SK-N-SH treated with all-trans-retinoic acid at 6 μM for 48 hours (cell line): ENCODE measurements around the gene TMUB1.

Experiments used
- ATAC-seq: fragments of 200-7000 bp; cut with Tn5 transposase; 3 replicates; pipeline ENCODE4 v1.9.1; 2020; ENCODE audit warnings: mild to moderate bottlenecking, moderate library complexity
- ARNTL ChIP-seq: fragments of 450-650 bp; formaldehyde crosslinking; IDR thresholded peaks from 2 replicates; pipeline ENCODE4 v1.5.0; 2020; ENCODE audit warnings: low read depth, mild to moderate bottlenecking, moderate library complexity, borderline replicate concordance
- CSDC2 ChIP-seq: fragments of 250-450 bp; sonication (Bioruptor Pico); IDR thresholded peaks from 2 replicates; pipeline ENCODE4 v1.5.0; 2020; ENCODE audit warnings: mild to moderate bottlenecking, moderate library complexity
- ESRRG ChIP-seq: fragments of 250-450 bp; sonication (Bioruptor Pico); IDR thresholded peaks from 2 replicates; pipeline ENCODE4 v1.6.1; 2021; ENCODE audit warnings: mild to moderate bottlenecking
- GLIS3 ChIP-seq: fragments of 250-450 bp; sonication (Bioruptor Pico); IDR thresholded peaks from 2 replicates; pipeline ENCODE4 v1.5.0; 2020; ENCODE audit warnings: mild to moderate bottlenecking, moderate library complexity
- OSR1 ChIP-seq: fragments of 250-450 bp; sonication (Bioruptor Pico); IDR thresholded peaks from 2 replicates; pipeline ENCODE4 v1.8.0; 2022; ENCODE audit warnings: moderate library complexity, mild to moderate bottlenecking, inconsistent platforms
- PPARA ChIP-seq: fragments of 250-450 bp; sonication (Bioruptor Pico); IDR thresholded peaks from 2 replicates; pipeline ENCODE4 v1.5.0; 2020; ENCODE audit warnings: mild to moderate bottlenecking, borderline replicate concordance
- SNAI2 ChIP-seq: fragments of 250-450 bp; sonication (Bioruptor Pico); IDR thresholded peaks from 2 replicates; pipeline ENCODE4 v1.5.0; 2020; ENCODE audit warnings: mild to moderate bottlenecking, moderate library complexity
- TCF4 ChIP-seq: fragments of 250-450 bp; sonication (Bioruptor Pico); IDR thresholded peaks from 2 replicates; pipeline ENCODE4 v1.8.0; 2021; ENCODE audit warnings: mild to moderate bottlenecking, moderate library complexity, borderline replicate concordance
- TOX ChIP-seq: fragments of 250-450 bp; sonication (Bioruptor Pico); IDR thresholded peaks from 2 replicates; pipeline ENCODE4 v1.8.0; 2021; ENCODE audit warnings: mild to moderate bottlenecking, moderate library complexity, borderline replicate concordance
- ZFP30 ChIP-seq: fragments of 450-650 bp; formaldehyde crosslinking; IDR thresholded peaks from 2 replicates; pipeline ENCODE4 v1.5.0; 2022; ENCODE audit warnings: mild to moderate bottlenecking, moderate library complexity
- ZNF565 ChIP-seq: fragments of 450-650 bp; formaldehyde crosslinking; conservative IDR thresholded peaks from 2 replicates; pipeline ENCODE4 v1.5.0; 2020; ENCODE audit warnings: low read depth, mild to moderate bottlenecking, moderate library complexity
- ZNF8 ChIP-seq: fragments of 450-650 bp; formaldehyde crosslinking; IDR thresholded peaks from 2 replicates; pipeline ENCODE4 v1.5.0; 2020; ENCODE audit warnings: mild to moderate bottlenecking, moderate library complexity
- TF ChIP-seq, protein P1 (sequence below): fragments of 250-450 bp; sonication (Bioruptor Pico); IDR thresholded peaks from 2 replicates; pipeline ENCODE4 v1.8.0; 2020; ENCODE audit warnings: mild to moderate bottlenecking, moderate library complexity, borderline replicate concordance
- TF ChIP-seq, protein P2 (sequence below): fragments of 250-450 bp; sonication (Bioruptor Pico); IDR thresholded peaks from 2 replicates; pipeline ENCODE4 v1.5.1; 2020; ENCODE audit warnings: low read depth, mild to moderate bottlenecking, moderate library complexity
- TF ChIP-seq, protein P3 (sequence below): fragments of 250-450 bp; sonication (Bioruptor Pico); IDR thresholded peaks from 2 replicates; pipeline ENCODE4 v1.5.1; 2021; ENCODE audit warnings: mild to moderate bottlenecking, moderate library complexity
- TF ChIP-seq, protein P4 (sequence below): fragments of 250-450 bp; sonication (Bioruptor Pico); IDR thresholded peaks from 2 replicates; pipeline ENCODE4 v1.8.0; 2021; ENCODE audit warnings: low read depth, mild to moderate bottlenecking, moderate library complexity, borderline replicate concordance

The TMUB1 gene

DNA sequence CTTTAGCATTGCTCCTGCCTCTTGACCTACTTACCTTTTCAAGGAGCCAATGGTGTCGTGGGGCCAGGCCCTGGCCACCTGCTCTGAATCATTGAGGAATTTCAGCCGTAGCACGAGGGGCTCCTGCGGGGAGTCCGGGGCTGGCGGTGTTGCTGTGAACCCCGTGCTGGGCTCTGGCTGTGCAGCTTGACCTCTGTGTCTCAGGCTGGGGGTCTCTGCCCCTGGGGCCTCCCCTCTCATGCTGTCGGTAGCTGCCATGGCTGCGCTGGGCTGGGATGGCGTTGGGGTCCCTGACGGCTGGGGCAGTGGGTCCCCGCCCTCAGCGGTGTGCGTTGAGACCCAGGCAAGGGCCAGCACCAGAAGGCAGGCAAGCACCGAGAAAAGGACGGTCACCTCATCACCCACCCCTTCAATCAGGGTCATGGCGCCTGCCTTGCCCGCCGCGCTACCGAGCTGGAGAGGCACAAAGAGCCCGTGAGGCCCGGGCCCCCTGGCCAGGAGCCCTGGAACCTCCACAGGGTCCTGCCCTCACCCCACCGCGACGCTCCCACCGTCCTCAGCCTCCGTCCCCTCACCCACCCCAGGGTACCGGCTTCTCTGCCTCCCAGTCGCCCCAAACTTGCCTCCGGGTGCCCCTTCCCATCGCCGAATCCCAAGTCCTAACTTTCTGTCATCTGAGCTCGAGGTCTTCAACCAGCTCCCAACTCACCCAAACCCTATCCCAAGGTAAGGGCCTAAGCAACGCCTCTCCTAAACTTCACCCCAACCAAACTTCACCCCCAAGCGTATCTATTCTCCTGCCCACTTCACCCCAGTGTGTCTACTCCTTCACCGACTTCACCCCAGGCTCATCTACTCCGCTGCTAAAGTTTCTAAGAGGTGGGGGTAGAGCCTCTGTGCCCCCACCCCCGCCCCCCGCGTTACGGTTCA lies 887 bp downstream of the TMUB1 start:
- ATAC-seq: no peak
- no peak for TF ChIP-seq ARNTL (CRISPR knock-in tag)
- TF ChIP-seq, protein P1, sequence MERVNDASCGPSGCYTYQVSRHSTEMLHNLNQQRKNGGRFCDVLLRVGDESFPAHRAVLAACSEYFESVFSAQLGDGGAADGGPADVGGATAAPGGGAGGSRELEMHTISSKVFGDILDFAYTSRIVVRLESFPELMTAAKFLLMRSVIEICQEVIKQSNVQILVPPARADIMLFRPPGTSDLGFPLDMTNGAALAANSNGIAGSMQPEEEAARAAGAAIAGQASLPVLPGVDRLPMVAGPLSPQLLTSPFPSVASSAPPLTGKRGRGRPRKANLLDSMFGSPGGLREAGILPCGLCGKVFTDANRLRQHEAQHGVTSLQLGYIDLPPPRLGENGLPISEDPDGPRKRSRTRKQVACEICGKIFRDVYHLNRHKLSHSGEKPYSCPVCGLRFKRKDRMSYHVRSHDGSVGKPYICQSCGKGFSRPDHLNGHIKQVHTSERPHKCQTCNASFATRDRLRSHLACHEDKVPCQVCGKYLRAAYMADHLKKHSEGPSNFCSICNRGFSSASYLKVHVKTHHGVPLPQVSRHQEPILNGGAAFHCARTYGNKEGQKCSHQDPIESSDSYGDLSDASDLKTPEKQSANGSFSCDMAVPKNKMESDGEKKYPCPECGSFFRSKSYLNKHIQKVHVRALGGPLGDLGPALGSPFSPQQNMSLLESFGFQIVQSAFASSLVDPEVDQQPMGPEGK (CRISPR knock-in tag): peak; percentile 46; the same call in 1 of the 2 replicates

DNA sequence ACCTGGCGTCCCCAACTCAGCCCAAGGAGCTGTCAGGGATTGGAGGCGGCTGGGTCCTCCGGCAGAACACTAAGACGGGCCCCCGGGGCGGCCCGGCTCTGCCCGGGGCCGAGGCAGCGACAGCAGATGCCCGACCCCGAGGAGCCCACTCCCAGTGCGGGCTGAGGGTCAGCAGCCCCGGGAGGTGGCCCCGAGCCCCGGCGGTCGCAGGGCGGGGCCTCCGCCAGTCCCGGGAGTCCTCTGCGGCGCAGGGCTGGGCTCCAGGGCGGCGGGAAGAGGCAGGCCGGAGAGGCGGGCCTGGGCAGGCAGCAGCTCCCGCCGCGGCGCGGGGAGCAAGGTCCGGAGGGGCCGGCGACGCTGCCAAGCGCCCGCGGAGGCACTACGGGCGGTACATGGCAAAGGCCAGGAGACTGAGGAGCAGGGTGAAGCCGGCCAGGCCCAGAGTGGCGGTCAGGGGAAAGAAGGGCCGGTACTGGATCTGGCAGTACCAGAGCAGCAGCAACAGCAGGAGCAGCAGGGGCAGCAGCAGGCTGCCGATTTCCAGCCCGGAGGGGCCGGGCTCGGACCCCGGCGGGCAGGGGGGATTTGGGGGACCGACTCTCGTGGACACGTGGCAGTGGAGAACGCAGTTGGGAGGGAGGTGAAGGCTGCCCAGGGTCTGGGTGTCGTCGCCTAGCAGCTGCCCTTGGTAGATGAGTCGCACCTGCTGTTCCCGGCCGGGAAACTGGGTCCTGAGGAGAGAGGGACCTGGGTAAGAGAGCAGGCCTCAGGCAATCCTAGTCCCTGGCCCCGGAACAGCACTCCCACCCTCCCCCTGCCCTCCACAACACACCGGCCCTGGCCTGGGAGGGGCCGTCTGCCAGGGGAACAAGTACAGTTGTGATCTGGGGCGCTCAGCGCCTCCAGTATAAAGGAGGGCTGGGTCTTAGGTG lies 1.9 kb downstream of the TMUB1 start:
- TF ChIP-seq ZNF565 (CRISPR knock-in tag): no peak
- no peak; the same call in 2 of the 3 replicates for ATAC-seq

DNA sequence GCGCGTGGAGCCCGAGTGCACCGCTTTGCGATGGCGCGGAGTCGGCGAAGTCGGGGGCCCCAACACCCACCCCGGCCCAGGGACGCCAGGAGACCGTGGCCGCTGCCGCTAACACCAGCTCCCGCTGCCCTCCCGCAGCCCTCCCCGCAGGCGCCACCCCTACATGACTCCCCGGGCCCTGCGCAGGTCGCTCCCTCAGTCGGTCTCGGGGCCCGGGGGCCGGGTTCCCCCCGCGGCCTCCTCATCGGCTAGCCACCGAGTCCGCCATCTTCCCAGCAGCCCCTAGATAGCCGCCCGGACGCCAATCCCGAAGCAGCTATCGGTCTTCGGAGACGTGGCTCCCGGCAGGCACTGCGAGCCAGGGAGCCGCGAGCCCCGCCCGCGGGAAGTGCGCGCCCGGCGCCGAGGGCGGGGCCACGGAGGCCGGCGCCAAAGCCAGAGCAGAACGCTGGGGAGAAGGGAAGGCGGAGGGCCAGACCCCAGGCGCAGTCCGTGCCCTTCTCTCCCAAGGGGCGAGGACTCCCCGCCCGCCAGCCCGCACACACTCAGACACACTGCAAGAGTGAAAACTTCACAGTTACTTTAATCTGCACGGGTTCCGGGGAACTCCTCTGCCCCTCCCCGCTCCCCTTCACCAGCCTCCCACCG lies 2.6 kb downstream of the TMUB1 start, which contains the start of gene FASTK:
Gene FASTK (minus strand): TSS at position 288 of the 648 bp plus-strand sequence. CDS start 43 bp downstream, at position 245.
- TF ChIP-seq, protein P1 (CRISPR knock-in tag): peak; percentile 78
- TF ChIP-seq, protein P2, sequence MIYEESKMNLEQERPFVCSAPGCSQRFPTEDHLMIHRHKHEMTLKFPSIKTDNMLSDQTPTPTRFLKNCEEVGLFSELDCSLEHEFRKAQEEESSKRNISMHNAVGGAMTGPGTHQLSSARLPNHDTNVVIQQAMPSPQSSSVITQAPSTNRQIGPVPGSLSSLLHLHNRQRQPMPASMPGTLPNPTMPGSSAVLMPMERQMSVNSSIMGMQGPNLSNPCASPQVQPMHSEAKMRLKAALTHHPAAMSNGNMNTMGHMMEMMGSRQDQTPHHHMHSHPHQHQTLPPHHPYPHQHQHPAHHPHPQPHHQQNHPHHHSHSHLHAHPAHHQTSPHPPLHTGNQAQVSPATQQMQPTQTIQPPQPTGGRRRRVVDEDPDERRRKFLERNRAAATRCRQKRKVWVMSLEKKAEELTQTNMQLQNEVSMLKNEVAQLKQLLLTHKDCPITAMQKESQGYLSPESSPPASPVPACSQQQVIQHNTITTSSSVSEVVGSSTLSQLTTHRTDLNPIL (CRISPR knock-in tag): no peak
- TF ChIP-seq GLIS3 (CRISPR knock-in tag): peak; percentile 6; the same call in 1 of the 2 replicates
- ATAC-seq: peak; percentile 85

DNA sequence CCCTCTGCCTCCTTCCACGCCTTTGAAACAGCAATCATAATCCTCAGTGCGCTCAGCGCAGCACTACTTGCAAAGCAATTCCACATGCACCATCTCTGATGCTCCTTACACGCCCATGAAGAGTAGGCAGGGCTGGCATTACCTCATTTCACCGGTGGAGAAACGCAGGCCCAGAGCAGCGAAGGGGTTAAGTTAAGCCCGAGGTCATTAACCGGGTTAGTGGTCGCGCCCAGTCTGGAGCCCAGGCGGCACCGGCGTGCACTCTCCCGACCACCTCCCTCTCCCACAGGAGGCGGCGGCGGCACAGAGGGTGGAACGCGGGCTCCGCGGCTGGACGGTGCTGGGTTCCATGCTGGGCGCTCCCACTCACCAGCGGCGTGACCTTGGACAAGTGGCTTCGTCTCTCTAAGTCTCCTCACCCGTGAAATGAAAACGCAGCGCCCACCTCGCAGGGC lies 3.2 kb downstream of the TMUB1 start:
- peak; percentile 28 for ATAC-seq
- no peak for TF ChIP-seq TOX

DNA sequence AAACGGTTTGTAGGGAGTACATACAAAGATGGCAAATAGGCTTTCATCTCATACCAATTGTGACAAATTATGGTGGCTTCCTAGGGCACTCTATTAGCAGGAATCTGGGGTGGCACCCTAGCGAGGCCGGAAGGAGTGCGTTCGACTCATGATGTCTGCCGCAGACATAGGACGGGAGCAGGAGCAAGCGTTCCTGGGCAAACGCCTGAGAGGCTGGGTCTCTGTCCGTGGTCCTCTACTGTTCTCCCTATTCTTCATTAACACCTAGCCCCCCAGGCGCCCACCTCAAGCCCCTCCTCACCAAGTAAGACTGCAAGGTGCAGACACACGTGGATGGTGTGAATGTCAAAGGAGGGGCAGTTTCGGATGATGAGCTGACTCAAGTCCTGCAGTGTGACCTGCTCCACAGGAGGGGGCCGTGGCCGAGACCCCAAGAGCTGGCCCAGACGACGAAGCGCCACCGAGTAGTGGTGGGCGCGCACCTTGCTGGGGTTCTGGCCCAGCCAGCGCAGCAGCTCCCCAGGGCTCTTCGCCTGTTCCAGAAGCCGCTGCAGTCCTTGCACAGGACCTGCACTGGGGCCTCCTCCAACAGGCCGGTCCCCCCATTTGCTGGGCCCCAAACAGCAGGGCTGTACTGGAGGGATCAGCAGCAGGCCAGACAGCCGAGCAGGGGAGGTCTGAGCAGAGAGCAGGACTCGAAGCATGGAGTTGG lies 3.9 kb downstream of the TMUB1 start:
- no peak for ATAC-seq
- TF ChIP-seq, protein P2 (CRISPR knock-in tag): no peak
- TF ChIP-seq ARNTL (CRISPR knock-in tag) (no peak), PPARA (CRISPR knock-in tag) (no peak), OSR1 (no peak), CSDC2 (CRISPR knock-in tag) (no peak), ZFP30 (CRISPR knock-in tag) (no peak), GLIS3 (CRISPR knock-in tag) (no peak), ESRRG (no peak), TCF4 (CRISPR knock-in tag) (no peak), ZNF8 (CRISPR knock-in tag) (no peak), SNAI2 (CRISPR knock-in tag) (no peak)
- TF ChIP-seq, protein P3, sequence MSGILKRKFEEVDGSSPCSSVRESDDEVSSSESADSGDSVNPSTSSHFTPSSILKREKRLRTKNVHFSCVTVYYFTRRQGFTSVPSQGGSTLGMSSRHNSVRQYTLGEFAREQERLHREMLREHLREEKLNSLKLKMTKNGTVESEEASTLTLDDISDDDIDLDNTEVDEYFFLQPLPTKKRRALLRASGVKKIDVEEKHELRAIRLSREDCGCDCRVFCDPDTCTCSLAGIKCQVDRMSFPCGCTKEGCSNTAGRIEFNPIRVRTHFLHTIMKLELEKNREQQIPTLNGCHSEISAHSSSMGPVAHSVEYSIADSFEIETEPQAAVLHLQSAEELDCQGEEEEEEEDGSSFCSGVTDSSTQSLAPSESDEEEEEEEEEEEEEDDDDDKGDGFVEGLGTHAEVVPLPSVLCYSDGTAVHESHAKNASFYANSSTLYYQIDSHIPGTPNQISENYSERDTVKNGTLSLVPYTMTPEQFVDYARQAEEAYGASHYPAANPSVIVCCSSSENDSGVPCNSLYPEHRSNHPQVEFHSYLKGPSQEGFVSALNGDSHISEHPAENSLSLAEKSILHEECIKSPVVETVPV: no peak
- TF ChIP-seq, protein P4, sequence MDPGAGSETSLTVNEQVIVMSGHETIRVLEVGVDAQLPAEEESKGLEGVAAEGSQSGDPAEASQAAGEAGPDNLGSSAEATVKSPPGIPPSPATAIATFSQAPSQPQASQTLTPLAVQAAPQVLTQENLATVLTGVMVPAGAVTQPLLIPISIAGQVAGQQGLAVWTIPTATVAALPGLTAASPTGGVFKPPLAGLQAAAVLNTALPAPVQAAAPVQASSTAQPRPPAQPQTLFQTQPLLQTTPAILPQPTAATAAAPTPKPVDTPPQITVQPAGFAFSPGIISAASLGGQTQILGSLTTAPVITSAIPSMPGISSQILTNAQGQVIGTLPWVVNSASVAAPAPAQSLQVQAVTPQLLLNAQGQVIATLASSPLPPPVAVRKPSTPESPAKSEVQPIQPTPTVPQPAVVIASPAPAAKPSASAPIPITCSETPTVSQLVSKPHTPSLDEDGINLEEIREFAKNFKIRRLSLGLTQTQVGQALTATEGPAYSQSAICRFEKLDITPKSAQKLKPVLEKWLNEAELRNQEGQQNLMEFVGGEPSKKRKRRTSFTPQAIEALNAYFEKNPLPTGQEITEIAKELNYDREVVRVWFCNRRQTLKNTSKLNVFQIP (CRISPR knock-in tag): no peak
- TF ChIP-seq, protein P1 (CRISPR knock-in tag): no peak
